HepG2 (cell line): ENCODE measurements around the gene MYH9. TPM values are rescaled to one million over a fixed set of nuclear protein-coding genes. Genes with fewer than 3 reads are reported as not detected.

ENCODE experiments used
- FOSL1 ChIP-seq: sonication (generic); formaldehyde crosslinking; IDR thresholded peaks from 2 replicates; pipeline ENCODE4 v1.9.0; 2021; ENCODE audit warnings: missing genetic modification reagents, borderline replicate concordance
- HOXA5 ChIP-seq: sonication (generic); formaldehyde crosslinking; IDR thresholded peaks from 2 replicates; pipeline ENCODE4 v1.4.0; 2020; ENCODE audit warnings: missing genetic modification reagents
- NFE2 ChIP-seq: sonication (generic); formaldehyde crosslinking; IDR thresholded peaks from 2 replicates; pipeline ENCODE4 v1.4.0; 2020; ENCODE audit warnings: missing genetic modification reagents
- NFKBIZ ChIP-seq: IDR thresholded peaks from 2 replicates; pipeline ENCODE4 v1.6.1; 2018; ENCODE audit warnings: missing genetic modification reagents, missing compliant biosample characterization
- PHF8 ChIP-seq: sonication (generic); formaldehyde crosslinking; IDR thresholded peaks from 2 replicates; pipeline ENCODE4 v1.5.0; 2020; ENCODE audit warnings: missing genetic modification reagents
- PITX1 ChIP-seq: sonication (generic); formaldehyde crosslinking; IDR thresholded peaks from 2 replicates; pipeline ENCODE4 v1.5.1; 2020; ENCODE audit warnings: mild to moderate bottlenecking, missing genetic modification reagents
- SRSF1 ChIP-seq: fragments of 200-400 bp; formaldehyde crosslinking; optimal IDR thresholded peaks from 2 replicates; pipeline ENCODE3; 2017; ENCODE audit warnings: mild to moderate bottlenecking, low read depth, low read length, moderate library complexity
- ZKSCAN5 ChIP-seq: sonication (generic); formaldehyde crosslinking; IDR thresholded peaks from 2 replicates; pipeline ENCODE4 v1.5.1; 2020; ENCODE audit warnings: mild to moderate bottlenecking, missing genetic modification reagents
- polyA plus RNA-seq, 8 experiments: library from polyadenylated mRNA; depleted of rRNA in 3 of 8; stranded (reverse) in 7 of 8; unstranded in 1 of 8; fragments of >200 nt; fragmentation: Illumina TruSeq in 4 of 8; extraction: Trizol in 4 of 8; gene quantifications; 2 replicates each; pipeline versions ENCODE4 v1.2.1 to v1.2.3, GENCODE V29; 2011 to 2016; ENCODE audit warnings: low read depth in 4 of 8, missing spikeins in 1 of 8, mixed read lengths in 1 of 8; ENCODE audit not compliant: insufficient read depth in 1 of 8
- total RNA-seq, 5 experiments: library from RNA; depleted of rRNA; stranded (reverse); fragments of >200 nt; fragmentation: Illumina TruSeq; extraction: Trizol; gene quantifications; 2 replicates each; pipeline ENCODE4 v1.2.3, GENCODE V29; 2016; ENCODE audit warnings: low read depth in 1 of 5
- TF ChIP-seq, protein P1 (sequence below): sonication (generic); formaldehyde crosslinking; IDR thresholded peaks from 2 replicates; pipeline ENCODE4 v1.4.0; 2020; ENCODE audit warnings: missing genetic modification reagents, borderline replicate concordance
- TF ChIP-seq, protein P2 (sequence below): IDR thresholded peaks from 2 replicates; pipeline ENCODE4 v1.6.1; 2016; ENCODE audit warnings: low read depth, control low read depth
- TF ChIP-seq, protein P3 (sequence below): sonication (generic); formaldehyde crosslinking; IDR thresholded peaks from 2 replicates; pipeline ENCODE4 v1.4.0; 2020; ENCODE audit warnings: missing genetic modification reagents
- TF ChIP-seq, protein P4 (sequence below): sonication (generic); formaldehyde crosslinking; IDR thresholded peaks from 2 replicates; pipeline ENCODE4 v1.5.1; 2020; ENCODE audit warnings: mild to moderate bottlenecking, missing genetic modification reagents, borderline replicate concordance
- TF ChIP-seq, protein P5 (sequence below): sonication (generic); formaldehyde crosslinking; conservative IDR thresholded peaks from 2 replicates; pipeline ENCODE4 v1.4.0; 2020; ENCODE audit warnings: mild to moderate bottlenecking, missing genetic modification reagents, moderate library complexity

Gene MYH9
- total and polyA plus RNA-seq, 2 of the 13 experiments (the other 11 are each of a cell fraction or from before 2014, with no cell fraction given), result 50.7 to 98.5 TPM

DNA sequence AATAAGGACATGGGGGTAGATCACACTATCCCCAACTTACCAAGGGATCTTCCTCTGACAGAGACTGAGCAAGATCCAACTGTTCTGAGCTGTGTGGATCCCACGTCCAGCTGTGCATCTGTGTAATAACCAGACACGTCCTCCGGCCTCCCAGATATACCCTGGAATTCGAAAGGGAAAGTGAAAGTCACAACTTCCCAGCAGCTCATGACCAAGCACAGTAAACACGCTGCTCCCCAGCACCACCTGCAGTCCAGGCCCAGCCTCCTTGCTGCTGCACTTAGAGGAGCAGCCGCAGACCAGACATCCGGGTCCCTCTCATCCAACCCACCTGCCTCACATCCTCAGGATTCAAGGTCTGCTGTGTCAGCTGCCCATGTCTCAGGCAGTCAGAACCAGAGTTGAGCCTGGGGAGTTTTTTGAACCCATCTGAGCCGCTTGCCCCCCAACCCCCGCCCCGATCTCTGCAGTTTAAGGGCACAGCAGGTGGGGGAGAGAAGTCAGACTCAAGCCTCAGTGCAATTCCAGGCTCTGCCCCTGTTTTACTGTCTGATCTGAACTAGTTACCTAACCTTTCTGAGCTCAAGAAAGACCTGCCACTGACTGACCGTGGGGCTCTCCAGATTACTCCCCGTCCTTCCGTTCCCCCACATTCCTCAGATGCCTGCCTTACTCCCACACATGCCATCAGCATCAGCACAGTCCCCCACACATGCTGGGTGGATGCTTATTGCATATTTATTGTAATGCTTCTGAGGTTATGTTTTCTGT is 148.2 kb downstream of the MYH9 start, which contains the start of gene APOL2 (continued):
- TF ChIP-seq, protein P1, sequence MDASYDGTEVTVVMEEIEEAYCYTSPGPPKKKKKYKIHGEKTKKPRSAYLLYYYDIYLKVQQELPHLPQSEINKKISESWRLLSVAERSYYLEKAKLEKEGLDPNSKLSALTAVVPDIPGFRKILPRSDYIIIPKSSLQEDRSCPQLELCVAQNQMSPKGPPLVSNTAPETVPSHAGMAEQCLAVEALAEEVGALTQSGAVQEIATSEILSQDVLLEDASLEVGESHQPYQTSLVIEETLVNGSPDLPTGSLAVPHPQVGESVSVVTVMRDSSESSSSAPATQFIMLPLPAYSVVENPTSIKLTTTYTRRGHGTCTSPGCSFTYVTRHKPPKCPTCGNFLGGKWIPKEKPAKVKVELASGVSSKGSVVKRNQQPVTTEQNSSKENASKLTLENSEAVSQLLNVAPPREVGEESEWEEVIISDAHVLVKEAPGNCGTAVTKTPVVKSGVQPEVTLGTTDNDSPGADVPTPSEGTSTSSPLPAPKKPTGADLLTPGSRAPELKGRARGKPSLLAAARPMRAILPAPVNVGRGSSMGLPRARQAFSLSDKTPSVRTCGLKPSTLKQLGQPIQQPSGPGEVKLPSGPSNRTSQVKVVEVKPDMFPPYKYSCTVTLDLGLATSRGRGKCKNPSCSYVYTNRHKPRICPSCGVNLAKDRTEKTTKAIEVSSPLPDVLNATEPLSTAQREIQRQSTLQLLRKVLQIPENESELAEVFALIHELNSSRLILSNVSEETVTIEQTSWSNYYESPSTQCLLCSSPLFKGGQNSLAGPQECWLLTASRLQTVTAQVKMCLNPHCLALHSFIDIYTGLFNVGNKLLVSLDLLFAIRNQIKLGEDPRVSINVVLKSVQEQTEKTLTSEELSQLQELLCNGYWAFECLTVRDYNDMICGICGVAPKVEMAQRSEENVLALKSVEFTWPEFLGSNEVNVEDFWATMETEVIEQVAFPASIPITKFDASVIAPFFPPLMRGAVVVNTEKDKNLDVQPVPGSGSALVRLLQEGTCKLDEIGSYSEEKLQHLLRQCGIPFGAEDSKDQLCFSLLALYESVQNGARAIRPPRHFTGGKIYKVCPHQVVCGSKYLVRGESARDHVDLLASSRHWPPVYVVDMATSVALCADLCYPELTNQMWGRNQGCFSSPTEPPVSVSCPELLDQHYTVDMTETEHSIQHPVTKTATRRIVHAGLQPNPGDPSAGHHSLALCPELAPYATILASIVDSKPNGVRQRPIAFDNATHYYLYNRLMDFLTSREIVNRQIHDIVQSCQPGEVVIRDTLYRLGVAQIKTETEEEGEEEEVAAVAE, result no peak
- TF ChIP-seq HOXA5 (CRISPR knock-in tag), result no peak
- TF ChIP-seq PHF8, result 0 out of 2 replicates have a peak, but pooled peaks have one; percentile 42
- TF ChIP-seq FOSL1 (CRISPR knock-in tag), result no peak
- TF ChIP-seq, protein P2, sequence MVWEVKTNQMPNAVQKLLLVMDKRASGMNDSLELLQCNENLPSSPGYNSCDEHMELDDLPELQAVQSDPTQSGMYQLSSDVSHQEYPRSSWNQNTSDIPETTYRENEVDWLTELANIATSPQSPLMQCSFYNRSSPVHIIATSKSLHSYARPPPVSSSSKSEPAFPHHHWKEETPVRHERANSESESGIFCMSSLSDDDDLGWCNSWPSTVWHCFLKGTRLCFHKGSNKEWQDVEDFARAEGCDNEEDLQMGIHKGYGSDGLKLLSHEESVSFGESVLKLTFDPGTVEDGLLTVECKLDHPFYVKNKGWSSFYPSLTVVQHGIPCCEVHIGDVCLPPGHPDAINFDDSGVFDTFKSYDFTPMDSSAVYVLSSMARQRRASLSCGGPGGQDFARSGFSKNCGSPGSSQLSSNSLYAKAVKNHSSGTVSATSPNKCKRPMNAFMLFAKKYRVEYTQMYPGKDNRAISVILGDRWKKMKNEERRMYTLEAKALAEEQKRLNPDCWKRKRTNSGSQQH (CRISPR knock-in tag), result peak; percentile 81; the same call in 1 of the 2 replicates
- TF ChIP-seq, protein P3, sequence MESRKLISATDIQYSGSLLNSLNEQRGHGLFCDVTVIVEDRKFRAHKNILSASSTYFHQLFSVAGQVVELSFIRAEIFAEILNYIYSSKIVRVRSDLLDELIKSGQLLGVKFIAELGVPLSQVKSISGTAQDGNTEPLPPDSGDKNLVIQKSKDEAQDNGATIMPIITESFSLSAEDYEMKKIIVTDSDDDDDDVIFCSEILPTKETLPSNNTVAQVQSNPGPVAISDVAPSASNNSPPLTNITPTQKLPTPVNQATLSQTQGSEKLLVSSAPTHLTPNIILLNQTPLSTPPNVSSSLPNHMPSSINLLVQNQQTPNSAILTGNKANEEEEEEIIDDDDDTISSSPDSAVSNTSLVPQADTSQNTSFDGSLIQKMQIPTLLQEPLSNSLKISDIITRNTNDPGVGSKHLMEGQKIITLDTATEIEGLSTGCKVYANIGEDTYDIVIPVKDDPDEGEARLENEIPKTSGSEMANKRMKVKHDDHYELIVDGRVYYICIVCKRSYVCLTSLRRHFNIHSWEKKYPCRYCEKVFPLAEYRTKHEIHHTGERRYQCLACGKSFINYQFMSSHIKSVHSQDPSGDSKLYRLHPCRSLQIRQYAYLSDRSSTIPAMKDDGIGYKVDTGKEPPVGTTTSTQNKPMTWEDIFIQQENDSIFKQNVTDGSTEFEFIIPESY (CRISPR knock-in tag), result 0 out of 2 replicates have a peak, but pooled peaks have one; percentile 43
- TF ChIP-seq, protein P4, sequence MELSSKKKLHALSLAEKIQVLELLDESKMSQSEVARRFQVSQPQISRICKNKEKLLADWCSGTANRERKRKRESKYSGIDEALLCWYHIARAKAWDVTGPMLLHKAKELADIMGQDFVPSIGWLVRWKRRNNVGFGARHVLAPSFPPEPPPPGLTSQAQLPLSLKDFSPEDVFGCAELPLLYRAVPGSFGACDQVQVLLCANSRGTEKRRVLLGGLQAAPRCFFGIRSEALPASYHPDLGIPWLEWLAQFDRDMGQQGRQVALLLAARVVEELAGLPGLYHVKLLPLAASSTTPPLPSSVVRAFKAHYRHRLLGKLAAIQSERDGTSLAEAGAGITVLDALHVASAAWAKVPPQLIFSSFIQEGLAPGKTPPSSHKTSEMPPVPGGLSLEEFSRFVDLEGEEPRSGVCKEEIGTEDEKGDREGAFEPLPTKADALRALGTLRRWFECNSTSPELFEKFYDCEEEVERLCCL (CRISPR knock-in tag), result no peak
- TF ChIP-seq NFE2 (CRISPR knock-in tag), result no peak
- no peak for TF ChIP-seq NFKBIZ (CRISPR knock-in tag)
- no peak for TF ChIP-seq ZKSCAN5 (CRISPR knock-in tag)
- TF ChIP-seq, protein P5, sequence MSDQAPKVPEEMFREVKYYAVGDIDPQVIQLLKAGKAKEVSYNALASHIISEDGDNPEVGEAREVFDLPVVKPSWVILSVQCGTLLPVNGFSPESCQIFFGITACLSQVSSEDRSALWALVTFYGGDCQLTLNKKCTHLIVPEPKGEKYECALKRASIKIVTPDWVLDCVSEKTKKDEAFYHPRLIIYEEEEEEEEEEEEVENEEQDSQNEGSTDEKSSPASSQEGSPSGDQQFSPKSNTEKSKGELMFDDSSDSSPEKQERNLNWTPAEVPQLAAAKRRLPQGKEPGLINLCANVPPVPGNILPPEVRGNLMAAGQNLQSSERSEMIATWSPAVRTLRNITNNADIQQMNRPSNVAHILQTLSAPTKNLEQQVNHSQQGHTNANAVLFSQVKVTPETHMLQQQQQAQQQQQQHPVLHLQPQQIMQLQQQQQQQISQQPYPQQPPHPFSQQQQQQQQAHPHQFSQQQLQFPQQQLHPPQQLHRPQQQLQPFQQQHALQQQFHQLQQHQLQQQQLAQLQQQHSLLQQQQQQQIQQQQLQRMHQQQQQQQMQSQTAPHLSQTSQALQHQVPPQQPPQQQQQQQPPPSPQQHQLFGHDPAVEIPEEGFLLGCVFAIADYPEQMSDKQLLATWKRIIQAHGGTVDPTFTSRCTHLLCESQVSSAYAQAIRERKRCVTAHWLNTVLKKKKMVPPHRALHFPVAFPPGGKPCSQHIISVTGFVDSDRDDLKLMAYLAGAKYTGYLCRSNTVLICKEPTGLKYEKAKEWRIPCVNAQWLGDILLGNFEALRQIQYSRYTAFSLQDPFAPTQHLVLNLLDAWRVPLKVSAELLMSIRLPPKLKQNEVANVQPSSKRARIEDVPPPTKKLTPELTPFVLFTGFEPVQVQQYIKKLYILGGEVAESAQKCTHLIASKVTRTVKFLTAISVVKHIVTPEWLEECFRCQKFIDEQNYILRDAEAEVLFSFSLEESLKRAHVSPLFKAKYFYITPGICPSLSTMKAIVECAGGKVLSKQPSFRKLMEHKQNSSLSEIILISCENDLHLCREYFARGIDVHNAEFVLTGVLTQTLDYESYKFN (CRISPR knock-in tag), result peak; percentile 51
- TF ChIP-seq PITX1 (CRISPR knock-in tag), result peak; percentile 46; the same call in 1 of the 2 replicates
- no peak for TF ChIP-seq SRSF1
